ENCODE data around the gene MRPL1.
"Not testable (repeated sequence)": the region's sequence is repeated elsewhere in the genome, so short reads cannot be mapped to it uniquely, and the experiment has no call there.

The MRPL1 gene

GRCh38 chr4:77852892-77853495 lies 9.6 kb upstream of the MRPL1 start:
- DNase-seq, result no peak

- no peak for DNase-seq
These were observed 8.1 kb upstream of the MRPL1 start for GRCh38 chr4:77854431-77855111.

GRCh38 chr4:77856152-77856551 lies 6.5 kb upstream of the MRPL1 start:
- DNase-seq, result no peak

- no peak for DNase-seq
These were observed 3.4 kb upstream of the MRPL1 start for GRCh38 chr4:77859256-77859655.

- DNase-seq, result no peak
These were observed 1.1 kb upstream of the MRPL1 start for GRCh38 chr4:77861495-77861894.

- not testable (repeated sequence) for DNase-seq
These were observed 711 bp downstream of the MRPL1 start for GRCh38 chr4:77863341-77863740.

GRCh38 chr4:77865259-77865658 lies 2.6 kb downstream of the MRPL1 start:
- no peak for DNase-seq

- DNase-seq, result no peak
These were observed 10.3 kb downstream of the MRPL1 start for GRCh38 chr4:77872723-77873445.

- no peak for DNase-seq
These were observed 14.5 kb downstream of the MRPL1 start for GRCh38 chr4:77877167-77877566.

- no peak for DNase-seq
These were observed 15.3 kb downstream of the MRPL1 start for GRCh38 chr4:77877771-77878565.

- no peak for DNase-seq
These were observed 18.2 kb downstream of the MRPL1 start for GRCh38 chr4:77880784-77881183.

- DNase-seq, result no peak
These were observed 19.0 kb downstream of the MRPL1 start for GRCh38 chr4:77881460-77882295.

- DNase-seq, result no peak
These were observed 30.8 kb downstream of the MRPL1 start for GRCh38 chr4:77893451-77893850.

- DNase-seq, result no peak
These were observed 37.0 kb downstream of the MRPL1 start for GRCh38 chr4:77899607-77900006.

- no peak for DNase-seq
These were observed 40.6 kb downstream of the MRPL1 start for GRCh38 chr4:77903186-77903585.

- no peak for DNase-seq
These were observed 43.1 kb downstream of the MRPL1 start for GRCh38 chr4:77905651-77906263.

GRCh38 chr4:77910676-77911075 lies 48.0 kb downstream of the MRPL1 start:
- no peak for DNase-seq

GRCh38 chr4:77911091-77911490 lies 48.5 kb downstream of the MRPL1 start:
- no peak for DNase-seq

- no peak for DNase-seq
These were observed 49.3 kb downstream of the MRPL1 start for GRCh38 chr4:77911842-77912450.

GRCh38 chr4:77913348-77913747 lies 50.7 kb downstream of the MRPL1 start:
- no peak for DNase-seq

- no peak for DNase-seq
These were observed 54.4 kb downstream of the MRPL1 start for GRCh38 chr4:77917075-77917474.

GRCh38 chr4:77917601-77918000 lies 55.0 kb downstream of the MRPL1 start:
- no peak for DNase-seq
